Right renal cortex interstitium (tissue), 3 donors: ENCODE data around the gene PPM1J. TPM values are rescaled to one million over a fixed set of nuclear protein-coding genes. Genes with fewer than 3 reads are reported as not detected.

Experiments
- DNase-seq, 3 donors: peaks; one replicate each; pipeline ENCODE4 v3.0.0-alpha.2; 2013; ENCODE audit warnings: low read depth in 3 of 3, low spot score in 2 of 3
- polyA plus RNA-seq, 3 donors: library from polyadenylated mRNA; unstranded; fragments of 120-200 nt; gene quantifications; one replicate each; pipeline ENCODE4 v1.2.1, GENCODE V29; 2013; ENCODE audit not compliant: insufficient read length in 3 of 3

The PPM1J gene
- polyA plus RNA-seq, 3 donors = 0.71 to 1.1 (median 0.93) TPM

DNA sequence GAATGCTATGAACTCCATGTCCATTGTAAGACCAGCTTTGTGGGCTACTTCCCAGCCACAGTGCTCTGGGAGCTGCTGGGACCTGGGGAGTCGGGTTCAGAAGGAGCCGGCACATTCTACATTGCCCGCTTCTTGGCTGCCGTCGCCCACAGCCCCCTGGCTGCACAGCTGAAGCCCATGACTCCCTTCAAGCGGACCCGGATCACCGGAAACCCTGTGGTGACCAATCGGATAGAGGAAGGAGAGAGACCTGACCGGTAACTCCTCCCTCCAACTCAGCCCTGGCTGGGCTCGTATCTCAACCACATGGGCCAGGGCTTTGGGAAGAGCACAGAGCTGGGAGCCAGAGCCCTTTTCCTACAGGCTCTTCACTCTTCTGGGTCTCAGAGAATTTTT lies 25.3 kb downstream of the PPM1J start:
- no peak for DNase-seq

- no peak for DNase-seq
Measured at GRCh38 chr1:112689196-112689841, 25.8 kb downstream of the PPM1J start.

GRCh38 chr1:112688781-112689193 lies 26.3 kb downstream of the PPM1J start:
- DNase-seq = no peak

DNA sequence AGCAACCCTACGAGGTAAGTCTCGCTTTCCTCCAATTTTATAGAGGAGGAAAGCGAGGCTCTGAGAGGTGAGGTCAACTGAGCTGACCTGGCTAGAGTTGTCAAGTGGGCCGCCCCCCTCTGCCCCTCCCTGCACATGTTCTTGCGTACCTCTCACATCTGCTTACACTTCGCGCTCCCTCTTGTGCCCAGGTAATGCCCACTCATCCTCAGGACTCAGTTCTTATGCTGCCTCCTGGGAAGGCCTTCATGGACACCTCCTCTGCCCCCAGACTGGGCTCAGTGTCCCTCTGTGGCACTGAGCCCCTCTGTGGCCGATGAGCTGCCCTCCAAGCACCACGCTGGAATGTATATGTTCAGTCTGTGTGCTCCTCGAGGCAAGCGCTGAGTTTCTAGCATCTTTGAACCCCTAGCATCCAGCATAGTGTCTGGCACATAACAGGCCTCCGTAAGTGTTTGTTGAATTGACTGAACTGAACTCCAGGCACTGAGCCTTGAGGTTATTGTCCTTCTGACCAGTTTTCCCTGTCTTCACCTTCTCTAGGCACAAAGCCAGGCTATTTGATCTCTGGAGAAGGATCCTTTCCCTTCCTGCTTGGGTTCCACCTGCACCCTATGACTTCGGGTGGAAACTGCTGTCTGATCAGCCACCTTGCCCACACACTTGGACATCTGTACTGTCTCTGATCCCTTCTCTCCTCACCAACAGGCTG lies 27.2 kb downstream of the PPM1J start:
- DNase-seq = no peak

- no peak for DNase-seq
Measured at GRCh38 chr1:112687361-112687760, 27.8 kb downstream of the PPM1J start.

DNA sequence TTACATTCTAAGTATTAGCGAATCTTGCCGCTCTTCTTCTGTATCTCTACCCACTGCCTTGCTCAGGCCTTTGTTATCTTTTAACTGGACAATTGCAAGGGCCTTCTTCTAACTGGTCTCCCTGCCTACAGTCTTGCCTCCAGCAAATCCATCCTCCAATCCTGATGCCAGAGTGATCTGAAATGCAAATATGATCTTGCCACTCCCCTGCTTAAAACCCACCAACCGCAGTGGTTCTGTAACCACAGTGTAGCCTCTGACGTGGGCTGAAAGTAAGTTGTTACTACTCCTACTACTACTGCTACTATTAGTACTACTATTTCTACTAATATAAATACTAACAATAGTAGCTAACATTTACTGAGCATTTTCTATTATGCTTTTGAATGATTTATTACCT lies 28.3 kb downstream of the PPM1J start:
- no peak for DNase-seq

- DNase-seq = no peak
Measured at GRCh38 chr1:112686417-112686816, 28.7 kb downstream of the PPM1J start.

- no peak for DNase-seq
Measured at GRCh38 chr1:112685913-112686312, 29.2 kb downstream of the PPM1J start.

DNA sequence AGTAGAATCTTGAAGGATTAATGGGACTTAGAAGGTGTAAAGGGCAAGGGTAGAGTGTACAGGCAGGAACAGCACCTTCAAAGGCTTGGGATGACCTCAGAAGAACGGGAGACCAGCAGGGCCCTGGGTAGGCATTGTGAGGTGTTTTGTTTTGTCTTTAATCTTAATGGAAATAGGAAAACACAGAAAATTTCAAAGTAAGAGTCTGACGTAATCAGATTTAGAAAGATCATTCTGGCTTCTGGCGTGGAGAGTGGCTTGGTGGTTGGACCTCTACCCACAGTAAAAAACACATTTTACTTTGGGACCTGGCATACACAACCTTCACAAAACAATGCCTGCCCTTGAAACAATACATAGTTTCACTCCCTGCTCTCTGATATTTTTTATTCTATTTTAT lies 36.5 kb downstream of the PPM1J start:
- no peak for DNase-seq

DNA sequence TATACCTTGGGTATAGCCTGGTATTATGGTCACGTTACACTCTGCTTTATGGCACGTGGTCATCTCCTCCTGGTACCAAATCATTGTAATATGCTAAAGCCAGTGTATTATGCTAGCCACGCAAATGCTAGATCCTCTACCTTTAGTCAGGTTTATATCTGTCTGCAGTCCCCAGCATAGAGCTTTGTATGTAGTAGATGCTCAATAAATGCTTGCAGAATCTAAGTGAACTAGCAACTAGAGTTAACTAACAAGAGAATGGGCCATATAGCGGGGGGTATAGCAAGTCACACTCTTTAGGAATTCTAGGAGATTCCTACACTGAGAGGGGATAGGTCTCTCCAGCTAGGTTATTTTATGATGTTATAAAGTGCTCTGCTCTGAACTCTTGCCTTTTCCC lies 37.6 kb downstream of the PPM1J start:
- DNase-seq = no peak

- no peak for DNase-seq
Measured at GRCh38 chr1:112676543-112676942, 38.6 kb downstream of the PPM1J start.

- peak in 1 of 3 donors; percentile 16 for DNase-seq
Measured at GRCh38 chr1:112675728-112676381, 39.3 kb downstream of the PPM1J start.

DNA sequence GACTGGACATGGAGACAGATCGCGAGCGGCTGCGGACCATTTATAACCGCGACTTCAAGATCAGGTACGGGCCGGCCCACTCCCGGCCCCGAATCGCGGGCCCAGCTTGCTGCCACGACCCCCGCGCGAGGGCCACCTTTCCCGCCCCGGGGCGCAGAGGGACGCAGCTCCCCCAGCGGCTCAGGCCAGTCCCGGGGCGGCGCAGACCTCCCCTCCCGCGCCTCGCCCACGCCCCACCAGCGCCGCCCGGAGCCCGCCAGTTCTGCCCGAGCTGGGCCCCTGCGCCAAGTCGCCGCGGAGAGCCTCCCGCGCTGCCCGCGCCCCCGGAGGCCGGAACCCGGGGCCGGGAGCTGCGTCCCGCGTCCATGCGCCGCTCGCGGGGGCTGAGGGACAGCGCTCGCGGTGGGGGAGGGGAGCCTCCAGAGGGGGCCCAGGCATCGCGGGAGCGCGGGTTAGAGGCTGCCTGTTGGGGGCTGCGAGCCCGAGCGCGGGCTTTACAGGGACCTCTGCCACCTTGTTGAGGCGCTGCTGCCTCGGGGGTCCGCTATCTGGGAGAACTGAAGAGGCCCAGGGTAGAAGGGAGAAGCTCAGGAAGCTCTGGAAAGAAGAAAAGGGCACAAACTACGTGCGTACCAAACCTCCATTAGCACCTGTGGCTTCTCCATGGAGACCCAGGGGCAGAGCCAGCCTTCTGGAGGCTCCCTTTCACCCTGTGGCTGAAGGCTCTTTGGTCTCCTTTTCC lies 40.0 kb downstream of the PPM1J start:
- peak; percentile 30 to 41 (median 33) for DNase-seq

GRCh38 chr1:112674440-112674985 lies 40.6 kb downstream of the PPM1J start, which contains the start of gene MOV10:
MOV10 (plus strand) TSS chr1:112674659; CDS start chr1:112674913, 254 bp downstream.
- DNase-seq = peak; percentile 49 to 63 (median 60)

- peak; percentile 27 to 54 (median 43) for DNase-seq
Measured at GRCh38 chr1:112673592-112674439, 41.3 kb downstream of the PPM1J start.

- DNase-seq = no peak
Measured at GRCh38 chr1:112672842-112673241, 42.3 kb downstream of the PPM1J start.

DNA sequence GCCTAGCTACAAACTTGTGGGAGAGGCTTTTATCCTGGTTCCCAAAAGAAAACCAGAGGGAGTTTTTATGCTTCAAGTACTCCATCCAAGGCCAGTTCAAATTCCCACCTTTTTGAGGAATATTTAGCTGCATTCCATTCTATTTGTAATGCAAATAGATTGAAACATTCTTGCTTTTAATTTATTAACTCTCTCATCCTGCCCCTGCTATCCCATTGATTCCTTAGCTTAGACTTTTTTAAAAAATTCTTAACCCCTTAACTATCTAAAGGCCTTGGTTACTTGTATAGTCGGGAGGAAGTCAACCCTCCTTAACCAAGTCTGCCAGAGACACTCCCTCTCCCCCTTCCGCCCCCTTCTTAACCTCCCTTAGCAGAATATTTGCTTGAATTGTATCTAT lies 43.1 kb downstream of the PPM1J start:
- DNase-seq = no peak

DNA sequence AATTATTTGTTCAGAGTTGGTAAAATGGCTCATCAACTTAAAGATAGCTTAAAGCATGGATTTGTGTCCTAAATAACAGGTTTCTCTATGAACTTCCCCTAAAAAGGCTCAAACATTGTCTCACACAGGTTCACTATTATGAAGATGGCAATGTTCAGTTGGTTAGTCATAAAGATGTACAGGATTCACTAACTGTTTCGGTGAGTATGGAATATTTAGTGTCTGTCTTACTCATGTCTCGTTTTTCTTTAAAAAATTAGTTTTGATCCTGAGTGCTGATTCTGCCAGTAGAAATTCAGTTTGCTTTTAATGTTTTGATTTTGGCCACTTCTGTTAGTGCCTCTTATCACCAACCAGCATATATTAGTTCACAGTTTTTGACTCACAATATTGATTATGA lies 48.2 kb downstream of the PPM1J start:
- no peak for DNase-seq

GRCh38 chr1:112665857-112666256 lies 49.3 kb downstream of the PPM1J start:
- DNase-seq = no peak
